Measurements from ENCODE around the gene CDC123. TPM values are rescaled to one million over a fixed set of nuclear protein-coding genes. Genes with fewer than 3 reads are reported as not detected.
"Not testable (repeated sequence)": the region's sequence is repeated elsewhere in the genome, so short reads cannot be mapped to it uniquely, and the experiment has no call there.

Gene CDC123, protein sequence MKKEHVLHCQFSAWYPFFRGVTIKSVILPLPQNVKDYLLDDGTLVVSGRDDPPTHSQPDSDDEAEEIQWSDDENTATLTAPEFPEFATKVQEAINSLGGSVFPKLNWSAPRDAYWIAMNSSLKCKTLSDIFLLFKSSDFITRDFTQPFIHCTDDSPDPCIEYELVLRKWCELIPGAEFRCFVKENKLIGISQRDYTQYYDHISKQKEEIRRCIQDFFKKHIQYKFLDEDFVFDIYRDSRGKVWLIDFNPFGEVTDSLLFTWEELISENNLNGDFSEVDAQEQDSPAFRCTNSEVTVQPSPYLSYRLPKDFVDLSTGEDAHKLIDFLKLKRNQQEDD
- polyA plus RNA-seq (ENCODE audit: low read depth in 6 of 6): 100 to 1,000 TPM in 5 of 6 donors, 10 to 100 TPM in 1; 98.5 to 184 (median 115) TPM

DNA sequence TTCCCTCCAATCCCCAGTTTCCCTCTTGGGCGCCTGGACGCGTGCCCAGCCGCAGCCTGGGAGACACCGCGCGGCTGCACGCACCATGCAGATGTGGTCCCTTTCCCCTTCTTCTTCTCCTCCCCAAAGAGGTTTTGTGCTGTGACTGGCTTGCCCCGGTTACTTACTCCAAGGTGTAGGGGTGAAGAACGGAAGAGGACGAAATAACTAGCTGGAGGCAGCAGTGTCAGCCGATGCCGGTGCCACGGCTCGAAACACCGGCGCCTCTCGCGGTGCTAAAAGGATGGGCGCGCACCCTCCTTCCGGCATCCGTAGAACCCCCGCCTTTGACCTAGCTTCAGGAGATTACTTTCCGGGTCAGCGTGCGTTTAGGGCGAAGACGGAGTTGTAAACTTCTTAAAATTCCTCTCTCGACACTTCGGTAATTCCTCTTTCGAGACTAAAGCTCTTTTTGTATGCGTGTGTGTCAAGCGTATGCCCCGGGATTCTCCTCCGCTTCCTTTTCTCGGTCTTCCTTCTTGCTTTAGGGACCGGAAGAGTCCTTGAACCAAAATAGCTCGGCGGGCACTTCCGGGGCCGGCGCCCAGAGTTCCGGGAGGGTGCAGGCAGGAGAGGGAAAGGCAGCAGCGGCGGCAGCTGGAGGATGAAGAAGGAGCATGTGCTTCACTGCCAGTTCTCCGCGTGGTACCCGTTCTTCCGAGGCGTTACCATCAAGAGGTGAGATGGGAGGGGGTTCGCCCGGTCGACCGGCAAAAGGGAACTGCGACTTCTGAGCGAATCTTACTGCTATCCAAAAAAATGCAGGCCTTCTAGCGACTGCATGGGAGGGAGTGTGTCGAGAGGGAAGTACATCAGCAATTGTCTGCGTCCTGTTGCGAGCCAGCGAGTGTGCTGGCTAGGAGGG is at the start of gene CDC123, which contains the start of gene NUDT5:
Gene CDC123, plus strand, starts transcription at position 586 of the 904 bp plus-strand sequence. Its CDS starts 58 bp downstream, at position 644.
Gene NUDT5, minus strand, starts transcription at position 289 of the 904 bp plus-strand sequence. CDS start 9,600 bp downstream, outside the sequence.
- ATAC-seq (ENCODE audit: low read depth in 2 of 2) (peak; percentile 88 to 89), DNase-seq (peak; percentile 85)
- peak within 1 kb of the TSS; percentile 95 to 100 (median 98) for H3K27ac Mint-ChIP-seq
- no peaks in the 10 kb centered on the region for H3K9me3 Mint-ChIP-seq
- H3K4me3 Mint-ChIP-seq: peak within 1 kb of the TSS; percentile 95 to 100 (median 98)
- H3K4me1 Mint-ChIP-seq: peaks cover 28 to 39% (median 36%) of the 10 kb centered on the region in 3 donors
- H3K27me3 Mint-ChIP-seq: no peaks in the 10 kb centered on the region
- H3K36me3 Mint-ChIP-seq: peaks cover 4 to 10% of the 10 kb centered on the region in 2 donors

DNA sequence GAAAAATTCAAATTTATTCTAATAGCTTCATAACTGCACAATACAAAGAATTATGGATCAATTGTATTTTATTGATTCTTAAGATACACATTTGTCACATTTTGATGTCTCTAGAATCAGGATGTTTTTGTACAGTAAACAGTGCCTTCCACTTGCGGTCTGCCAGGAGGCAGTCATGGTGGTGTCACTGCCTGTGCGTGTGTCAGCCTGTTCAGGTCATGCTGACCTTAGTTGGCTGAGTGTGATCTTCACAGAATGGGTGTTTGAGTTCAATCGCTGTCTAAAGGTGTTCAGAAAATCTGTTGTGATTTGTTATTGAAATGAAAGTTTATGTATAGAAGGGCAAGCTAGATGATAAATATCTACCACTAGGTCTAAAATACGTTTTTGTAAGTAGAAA is 45.8 kb upstream of the CDC123 start:
- Mint-ChIP-seq H3K4me1 (no peaks in the 10 kb centered on the region), H3K4me3 (no peak overlapping the region), H3K27ac (peak overlapping the region in 2 of 6 donors; percentile 7 to 74), H3K9me3 (no peaks in the 10 kb centered on the region), H3K27me3 (no peaks in the 10 kb centered on the region), H3K36me3 (peaks cover 5 to 10% of the 10 kb centered on the region in 2 donors)
- no peak for ATAC-seq (ENCODE audit: low read depth in 2 of 2)
- DNase-seq: no peak

DNA sequence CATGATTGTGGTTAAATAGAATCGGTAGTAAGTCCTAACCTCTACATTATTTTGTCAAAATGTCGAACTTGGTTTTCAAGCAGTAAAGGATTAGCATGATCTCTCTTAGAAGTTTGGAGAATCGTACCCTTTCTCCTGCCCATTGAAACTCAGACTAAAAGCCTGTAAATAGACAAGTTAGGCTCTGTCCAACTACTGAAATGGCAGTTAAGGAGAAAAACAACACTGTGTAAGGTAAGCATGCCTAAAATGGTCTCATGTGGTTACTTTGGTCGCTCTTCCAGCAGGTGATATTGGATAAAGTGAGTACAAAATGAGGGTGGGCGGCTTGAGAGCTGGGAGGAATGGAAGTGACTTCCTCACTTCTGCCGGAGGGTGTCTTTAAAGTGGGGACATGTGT is 41.5 kb upstream of the CDC123 start:
- peak overlapping the region in 1 of 6 donors; percentile 71 for H3K27ac Mint-ChIP-seq
- peak overlapping the region in 1 of 8 donors; percentile 26 for H3K4me3 Mint-ChIP-seq
- no peaks in the 10 kb centered on the region for H3K9me3 Mint-ChIP-seq
- DNase-seq (no peak), ATAC-seq (ENCODE audit: low read depth in 2 of 2) (no peak)
- H3K4me1 Mint-ChIP-seq: no peaks in the 10 kb centered on the region
- peaks cover 16 to 17% of the 10 kb centered on the region in 2 donors for H3K36me3 Mint-ChIP-seq
- H3K27me3 Mint-ChIP-seq: no peaks in the 10 kb centered on the region

DNA sequence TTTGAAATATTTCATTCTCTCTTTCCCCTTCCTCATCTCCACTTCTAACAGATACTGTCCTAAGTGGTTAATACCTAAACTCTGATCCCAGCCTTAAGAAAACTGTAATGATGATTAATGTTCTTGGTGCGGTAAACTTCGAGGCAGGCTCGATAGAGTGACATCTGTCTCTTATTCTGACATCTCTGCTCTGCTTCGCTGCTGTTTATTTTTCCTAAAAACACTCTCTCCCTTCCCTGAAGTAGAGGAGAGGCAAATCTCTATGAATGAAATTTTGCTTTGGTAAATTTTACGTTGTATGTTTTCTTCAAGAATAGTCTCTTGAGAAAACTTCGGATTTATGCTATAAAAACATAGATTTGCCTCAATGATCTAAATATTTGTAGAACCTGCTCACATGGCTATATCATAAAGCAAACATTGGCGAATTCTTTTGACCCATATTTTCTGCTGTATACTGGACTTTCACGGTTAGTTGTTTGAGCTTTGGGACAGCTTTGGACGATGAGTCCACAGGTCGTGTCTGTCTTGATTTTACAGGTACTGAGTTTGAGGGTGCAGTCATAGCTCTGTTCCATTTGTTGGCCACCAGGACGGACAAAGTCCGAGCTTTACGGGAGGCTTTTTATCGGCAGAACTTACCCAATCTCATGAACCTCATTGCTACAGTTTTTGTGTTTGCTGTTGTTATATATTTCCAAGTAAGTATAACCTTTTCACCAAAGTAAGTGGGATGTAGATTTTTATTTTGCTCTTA is 39.4 kb upstream of the CDC123 start:
- H3K4me3 Mint-ChIP-seq: no peak overlapping the region
- ATAC-seq (ENCODE audit: low read depth in 2 of 2) (no peak), DNase-seq (no peak)
- H3K27ac Mint-ChIP-seq: peak overlapping the region in 2 of 6 donors; percentile 19 to 33
- H3K36me3 Mint-ChIP-seq: peaks cover 12 to 16% of the 10 kb centered on the region in 2 donors
- no peaks in the 10 kb centered on the region for H3K27me3 Mint-ChIP-seq
- no peaks in the 10 kb centered on the region for H3K4me1 Mint-ChIP-seq
- H3K9me3 Mint-ChIP-seq: no peaks in the 10 kb centered on the region

DNA sequence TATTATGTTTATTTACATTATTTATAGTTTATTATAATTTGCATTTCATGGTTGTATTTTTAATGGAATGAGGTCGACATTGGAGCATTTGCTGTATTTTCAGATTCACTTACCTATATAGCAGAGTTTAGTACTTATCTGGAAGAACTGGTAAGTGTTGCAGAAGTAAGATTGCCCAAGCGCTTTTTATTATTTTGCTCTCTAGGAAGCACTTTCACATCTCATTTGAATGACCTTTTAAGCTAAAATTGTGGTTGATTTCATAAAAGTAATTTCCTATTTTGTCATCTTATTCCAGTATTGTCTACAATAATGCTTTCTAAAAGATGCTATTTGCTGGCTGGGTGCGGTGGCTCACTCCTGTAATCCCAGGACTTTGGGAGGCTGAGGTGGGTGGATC is 37.9 kb upstream of the CDC123 start:
- ATAC-seq (ENCODE audit: low read depth in 2 of 2): no peak
- Mint-ChIP-seq H3K36me3 (peaks cover 16 to 20% of the 10 kb centered on the region in 2 donors), H3K4me3 (no peak overlapping the region)

DNA sequence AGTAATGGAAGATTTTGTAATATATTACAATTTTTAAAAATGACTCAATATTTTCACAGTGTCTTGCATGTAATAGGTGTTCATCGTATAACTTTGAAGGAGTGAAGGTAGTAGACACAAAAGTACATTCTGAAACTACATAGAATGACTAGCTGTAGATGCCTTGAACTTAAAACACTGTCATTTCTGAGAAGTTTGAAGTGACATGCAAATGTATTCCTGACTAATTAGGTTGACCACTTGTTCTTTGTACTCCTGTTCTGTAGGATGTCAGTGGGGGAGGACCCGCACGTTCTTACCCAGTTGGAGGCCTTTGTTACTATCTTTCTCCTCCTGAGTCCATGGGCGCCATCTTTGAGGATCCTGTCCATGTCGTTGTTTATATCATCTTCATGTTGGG is 35.3 kb upstream of the CDC123 start:
- no peaks in the 10 kb centered on the region for H3K4me1 Mint-ChIP-seq
- H3K27ac Mint-ChIP-seq: no peak overlapping the region
- H3K9me3 Mint-ChIP-seq: no peaks in the 10 kb centered on the region
- no peaks in the 10 kb centered on the region for H3K27me3 Mint-ChIP-seq
- peaks cover 8 to 29% of the 10 kb centered on the region in 2 donors for H3K36me3 Mint-ChIP-seq
- no peak for DNase-seq
- no peak for ATAC-seq (ENCODE audit: low read depth in 2 of 2)
- no peak overlapping the region for H3K4me3 Mint-ChIP-seq

More for the DNA sequence above, 37.9 kb upstream of the CDC123 start:
- no peaks in the 10 kb centered on the region for H3K4me1 Mint-ChIP-seq
- no peaks in the 10 kb centered on the region for H3K9me3 Mint-ChIP-seq
- H3K27me3 Mint-ChIP-seq: no peaks in the 10 kb centered on the region
- no peak for DNase-seq
- H3K27ac Mint-ChIP-seq: peak overlapping the region in 1 of 6 donors; percentile 41

DNA sequence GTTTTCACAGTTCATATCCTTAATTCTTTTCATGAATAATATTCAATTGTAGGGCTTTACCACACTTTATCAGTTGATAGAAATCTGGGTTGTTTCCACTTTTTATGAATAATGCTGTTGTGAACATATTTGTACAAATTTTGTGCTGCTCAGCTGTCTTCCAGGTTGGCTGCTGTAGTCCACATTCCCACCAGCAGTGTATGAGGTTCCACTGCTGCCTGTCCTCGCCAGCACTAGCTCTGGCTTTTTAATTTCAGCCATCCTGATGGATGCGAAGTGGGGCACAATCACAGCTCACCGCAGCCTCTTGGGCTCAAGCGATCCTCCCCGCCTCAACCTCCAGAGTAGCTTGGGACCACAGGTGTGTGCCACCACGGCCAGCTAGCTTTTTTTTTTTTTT is 33.1 kb upstream of the CDC123 start:
- H3K36me3 Mint-ChIP-seq: peaks cover 2 to 18% of the 10 kb centered on the region in 2 donors
- H3K27ac Mint-ChIP-seq: no peak overlapping the region
- no peak overlapping the region for H3K4me3 Mint-ChIP-seq

DNA sequence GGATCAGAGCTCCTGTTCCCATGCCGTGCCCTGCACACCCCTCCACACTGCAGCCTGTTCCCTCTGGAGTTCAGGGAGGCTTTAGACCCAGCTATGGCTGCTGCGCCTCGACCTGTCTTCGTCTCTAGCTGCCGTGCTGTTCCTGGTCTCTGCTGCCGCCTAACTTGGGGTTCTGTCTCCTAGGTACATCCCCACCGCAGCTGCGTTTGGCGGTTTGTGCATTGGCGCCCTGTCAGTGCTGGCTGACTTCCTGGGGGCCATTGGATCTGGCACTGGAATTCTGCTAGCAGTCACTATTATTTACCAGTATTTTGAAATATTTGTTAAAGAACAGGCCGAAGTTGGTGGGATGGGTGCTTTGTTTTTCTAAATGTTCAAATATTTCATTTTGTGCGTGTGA is 31.9 kb upstream of the CDC123 start:
- no peaks in the 10 kb centered on the region for H3K27me3 Mint-ChIP-seq
- no peak for ATAC-seq (ENCODE audit: low read depth in 2 of 2)

More for the DNA sequence above, 33.1 kb upstream of the CDC123 start:
- DNase-seq: no peak
- Mint-ChIP-seq H3K9me3 (no peaks in the 10 kb centered on the region), H3K4me1 (no peaks in the 10 kb centered on the region), H3K27me3 (no peaks in the 10 kb centered on the region)
- ATAC-seq (ENCODE audit: low read depth in 2 of 2): no peak

DNA sequence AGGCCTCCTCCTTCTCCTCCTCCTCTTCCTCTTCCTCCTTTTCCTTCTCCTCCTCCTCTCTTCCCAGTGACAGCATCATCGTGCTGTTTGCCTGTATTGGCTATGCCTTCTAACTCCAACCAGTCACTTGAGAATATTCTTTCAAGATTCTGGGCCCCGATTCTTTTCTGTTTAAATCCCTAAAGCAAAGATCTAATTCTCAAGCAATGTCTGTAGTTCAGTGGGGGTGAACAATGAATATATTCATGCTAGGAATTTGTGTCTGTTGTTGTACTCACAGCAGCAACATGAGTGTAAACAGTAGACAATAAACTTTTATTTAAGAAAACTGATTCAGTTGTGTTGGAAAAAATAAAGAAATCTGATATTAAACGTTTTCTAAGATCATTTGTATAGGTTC is 31.0 kb upstream of the CDC123 start:
- no peak overlapping the region for H3K4me3 Mint-ChIP-seq
- H3K27ac Mint-ChIP-seq: peak overlapping the region in 4 of 6 donors; percentile 2 to 17 (median 10)
- ATAC-seq (ENCODE audit: low read depth in 2 of 2) (no peak), DNase-seq (no peak)
- H3K9me3 Mint-ChIP-seq: no peaks in the 10 kb centered on the region
- H3K4me1 Mint-ChIP-seq: no peaks in the 10 kb centered on the region
- H3K36me3 Mint-ChIP-seq: peaks cover 8 to 21% of the 10 kb centered on the region in 2 donors
- H3K27me3 Mint-ChIP-seq: no peaks in the 10 kb centered on the region

More for the DNA sequence above, 31.9 kb upstream of the CDC123 start:
- no peak for DNase-seq
- Mint-ChIP-seq H3K36me3 (peaks cover 5 to 17% of the 10 kb centered on the region in 2 donors), H3K27ac (peak overlapping the region in 1 of 6 donors; percentile 76), H3K4me1 (no peaks in the 10 kb centered on the region), H3K9me3 (no peaks in the 10 kb centered on the region), H3K4me3 (no peak overlapping the region)

DNA sequence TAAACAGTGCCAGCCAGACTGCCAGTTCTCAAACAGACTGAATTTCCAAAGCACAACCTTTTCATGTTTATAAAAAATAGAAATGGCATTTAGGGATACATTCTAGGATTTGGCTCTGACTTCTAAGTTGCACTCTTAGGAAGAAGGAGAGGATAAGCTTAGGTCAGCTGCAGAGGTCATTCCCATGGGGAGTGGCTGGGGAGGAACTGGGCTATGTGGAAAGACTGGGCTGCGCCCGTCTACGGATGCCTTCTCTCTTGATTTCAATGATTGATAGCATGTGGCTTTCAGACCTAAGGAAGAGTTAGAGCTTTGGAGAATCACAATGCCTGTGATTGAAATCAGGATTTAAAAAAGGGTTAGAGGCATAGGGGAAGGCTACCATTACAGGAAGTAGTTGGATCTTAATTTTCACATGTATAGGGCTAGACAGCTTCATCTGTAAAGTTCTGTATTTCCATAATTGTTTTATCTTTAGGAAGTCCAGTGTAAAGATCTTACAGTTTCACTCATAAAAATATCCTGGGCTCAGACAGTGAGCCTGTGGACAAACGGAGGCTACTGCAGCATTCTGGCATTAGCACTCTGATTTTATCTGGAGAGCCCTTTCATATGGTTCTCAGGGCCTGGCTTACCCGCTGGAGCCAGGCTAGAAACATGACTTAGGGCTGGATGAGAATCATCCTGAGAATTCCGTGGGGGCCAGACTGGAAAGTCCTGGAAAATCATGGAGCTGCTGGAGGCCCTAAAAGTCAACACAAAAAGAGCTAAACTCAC is 29.8 kb upstream of the CDC123 start:
- Mint-ChIP-seq H3K4me3 (no peak overlapping the region), H3K27me3 (no peaks in the 10 kb centered on the region), H3K9me3 (no peaks in the 10 kb centered on the region), H3K27ac (peak overlapping the region in 1 of 6 donors; percentile 94), H3K4me1 (no peaks in the 10 kb centered on the region), H3K36me3 (peaks cover 8 to 29% of the 10 kb centered on the region in 2 donors)
- DNase-seq: no peak
- no peak for ATAC-seq (ENCODE audit: low read depth in 2 of 2)

DNA sequence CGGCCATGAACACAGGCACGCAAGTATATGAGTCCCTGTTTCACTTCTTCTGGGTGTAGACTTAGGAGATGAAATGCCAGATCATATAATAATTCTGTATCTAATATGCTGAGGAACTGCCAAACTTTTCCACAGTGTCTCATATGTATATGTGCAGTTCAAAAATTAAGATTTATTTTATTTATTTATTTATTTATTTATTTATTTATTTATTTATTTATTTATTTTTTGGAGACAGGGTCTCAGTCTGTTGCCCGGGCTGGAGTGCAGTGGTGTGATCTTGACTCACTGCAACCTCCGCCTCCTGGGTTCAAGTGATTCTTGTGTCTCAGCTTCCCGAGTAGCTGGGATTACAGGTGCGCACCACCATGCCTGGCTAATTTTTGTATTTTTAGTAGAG is 24.5 kb upstream of the CDC123 start:
- H3K9me3 Mint-ChIP-seq; H3K4me1 Mint-ChIP-seq; ATAC-seq (ENCODE audit: low read depth in 2 of 2); H3K4me3 Mint-ChIP-seq; DNase-seq; H3K27me3 Mint-ChIP-seq: not testable (repeated sequence)
- Mint-ChIP-seq H3K27ac (peak overlapping the region in 1 of 6 donors; percentile 37), H3K36me3 (peaks cover 8 to 23% of the 10 kb centered on the region in 2 donors)

DNA sequence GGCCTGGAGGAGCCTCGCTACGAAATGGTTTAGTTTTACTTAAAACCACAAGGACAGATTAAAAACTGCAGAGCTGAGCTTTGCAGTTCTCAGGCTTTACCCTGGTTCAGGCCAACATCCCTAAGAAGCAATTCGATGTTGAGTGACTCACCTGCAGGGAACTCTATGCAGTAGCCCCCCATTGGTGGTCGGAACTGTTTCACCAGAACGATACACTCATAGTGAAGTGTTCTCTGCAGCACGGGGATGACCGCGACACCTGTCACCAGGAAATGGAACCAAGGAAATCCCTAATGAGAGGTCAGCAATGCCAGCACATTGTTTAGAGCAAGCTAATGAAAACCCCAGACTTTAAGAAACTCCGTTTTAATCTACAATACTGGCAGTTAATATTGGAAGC is 18.3 kb upstream of the CDC123 start:
- no peak overlapping the region for H3K4me3 Mint-ChIP-seq
- no peaks in the 10 kb centered on the region for H3K4me1 Mint-ChIP-seq
- H3K27ac Mint-ChIP-seq: no peak overlapping the region
- peaks cover 0 to 9% of the 10 kb centered on the region in 2 donors for H3K36me3 Mint-ChIP-seq
- H3K9me3 Mint-ChIP-seq: no peaks in the 10 kb centered on the region
- no peak for DNase-seq
- H3K27me3 Mint-ChIP-seq: no peaks in the 10 kb centered on the region
- no peak for ATAC-seq (ENCODE audit: low read depth in 2 of 2)

Data from naive B cell (primary cell).